ENCODE measurements around the gene PPA2.
"Not testable (repeated sequence)": the region's sequence is repeated elsewhere in the genome, so short reads cannot be mapped to it uniquely, and the experiment has no call there.

PPA2 gene

GRCh38 chr4:105458541-105458940 lies 15.3 kb downstream of the PPA2 start:
- not testable (repeated sequence) for DNase-seq (ENCODE audit: low read depth)

- no peak for DNase-seq (ENCODE audit: low read depth)
These were observed 15.9 kb downstream of the PPA2 start for GRCh38 chr4:105458001-105458400.

- no peak for DNase-seq (ENCODE audit: low read depth)
These were observed 17.9 kb downstream of the PPA2 start for GRCh38 chr4:105455998-105456397.

GRCh38 chr4:105455182-105455581 lies 18.7 kb downstream of the PPA2 start:
- no peak for DNase-seq (ENCODE audit: low read depth)

GRCh38 chr4:105453550-105454205 lies 20.2 kb downstream of the PPA2 start:
- DNase-seq (ENCODE audit: low read depth): no peak

- no peak for DNase-seq (ENCODE audit: low read depth)
These were observed 22.5 kb downstream of the PPA2 start for GRCh38 chr4:105451346-105451745.

- no peak for DNase-seq (ENCODE audit: low read depth)
These were observed 33.0 kb downstream of the PPA2 start for GRCh38 chr4:105440890-105441289.

- DNase-seq (ENCODE audit: low read depth): no peak
These were observed 36.2 kb downstream of the PPA2 start for GRCh38 chr4:105437637-105438036.

GRCh38 chr4:105436414-105436813 lies 37.4 kb downstream of the PPA2 start:
- DNase-seq (ENCODE audit: low read depth): no peak

GRCh38 chr4:105434940-105435339 lies 38.9 kb downstream of the PPA2 start:
- DNase-seq (ENCODE audit: low read depth): no peak

- DNase-seq (ENCODE audit: low read depth): no peak
These were observed 40.4 kb downstream of the PPA2 start for GRCh38 chr4:105433421-105433820.

GRCh38 chr4:105432438-105432837 lies 41.4 kb downstream of the PPA2 start:
- DNase-seq (ENCODE audit: low read depth): no peak

- no peak for DNase-seq (ENCODE audit: low read depth)
These were observed 43.1 kb downstream of the PPA2 start for GRCh38 chr4:105430811-105431210.

GRCh38 chr4:105426187-105426897 lies 47.5 kb downstream of the PPA2 start:
- DNase-seq (ENCODE audit: low read depth): no peak

GRCh38 chr4:105422207-105422920 lies 51.5 kb downstream of the PPA2 start:
- no peak for DNase-seq (ENCODE audit: low read depth)

GRCh38 chr4:105417624-105418023 lies 56.2 kb downstream of the PPA2 start:
- DNase-seq (ENCODE audit: low read depth): no peak

- DNase-seq (ENCODE audit: low read depth): no peak
These were observed 58.5 kb downstream of the PPA2 start for GRCh38 chr4:105415281-105415744.

GRCh38 chr4:105414316-105414715 lies 59.5 kb downstream of the PPA2 start:
- no peak for DNase-seq (ENCODE audit: low read depth)

GRCh38 chr4:105409135-105409534 lies 64.7 kb downstream of the PPA2 start:
- DNase-seq (ENCODE audit: low read depth): not testable (repeated sequence)

- no peak for DNase-seq (ENCODE audit: low read depth)
These were observed 72.8 kb downstream of the PPA2 start for GRCh38 chr4:105400901-105401677.

GRCh38 chr4:105399532-105400161 lies 74.2 kb downstream of the PPA2 start:
- DNase-seq (ENCODE audit: low read depth): no peak

- DNase-seq (ENCODE audit: low read depth): no peak
These were observed 81.0 kb downstream of the PPA2 start for GRCh38 chr4:105392858-105393257.

Data from stimulated activated CD8-positive, alpha-beta memory T cell treated with anti-CD3 and anti-CD28 coated beads, Interleukin-7, amount 100 ng/mL, for 24 hours (primary cell).